PC-9 (cell line): ENCODE data around the gene RAB36.

Experiments
- CTCF ChIP-seq: fragments of 200-600 bp; sonication (generic); conservative IDR thresholded peaks from 2 replicates; pipeline ENCODE4 v1.6.1; 2017; ENCODE audit warnings: mixed run types, antibody characterized with exemption, mild to moderate bottlenecking, moderate library complexity
- EZH2 ChIP-seq: fragments of 200-600 bp; sonication (generic); IDR thresholded peaks from 2 replicates; pipeline ENCODE4 v1.8.0; 2017; ENCODE audit warnings: antibody characterized with exemption, low read depth

- TF ChIP-seq EZH2, result no peak
- no peak for TF ChIP-seq CTCF
Observed at GRCh38 chr22:23206915-23207314, 61.6 kb downstream of the RAB36 start.
